Activated CD4-positive, alpha-beta T cell treated with anti-CD3 and anti-CD28 coated beads, Interleukin-2, amount 10 ng/mL, durations not matched to agents 24 days and 14 days (primary cell): Measurements from ENCODE around the gene THYN1. TPM values are rescaled to one million over a fixed set of nuclear protein-coding genes. Genes with fewer than 3 reads are reported as not detected.
A peak's percentile ranks its signal among the peaks of the same experiment; 100 is the strongest.
"Not testable (repeated sequence)": the region's sequence is repeated elsewhere in the genome, so short reads cannot be mapped to it uniquely, and the experiment has no call there.

Source experiments
- DNase-seq: peaks from one replicate; pipeline ENCODE4 v3.0.0; 2022
- H3K27ac Mint-ChIP-seq: one replicate; pipeline ENCODE4 v1.8.0; 2022; ENCODE audit warnings: mild to moderate bottlenecking, mixed read lengths
- H3K27me3 Mint-ChIP-seq: one replicate; pipeline ENCODE4 v1.8.0; 2022; ENCODE audit warnings: mixed read lengths
- H3K36me3 Mint-ChIP-seq: one replicate; pipeline ENCODE4 v1.8.0; 2022; ENCODE audit warnings: low read depth, mild to moderate bottlenecking, mixed read lengths
- H3K4me1 Mint-ChIP-seq: one replicate; pipeline ENCODE4 v1.8.0; 2021; ENCODE audit warnings: mixed read lengths
- H3K4me3 Mint-ChIP-seq: one replicate; pipeline ENCODE4 v1.8.0; 2022; ENCODE audit warnings: mild to moderate bottlenecking, moderate library complexity, mixed read lengths
- H3K9me3 Mint-ChIP-seq: one replicate; pipeline ENCODE4 v1.8.0; 2021; ENCODE audit warnings: mixed read lengths
- intact Hi-C: fragments of 100-400 bp; cut with micrococcal nuclease; formaldehyde crosslinking; loops from one replicate; pipeline ENCODE4 v1.15.1; 2023
- total RNA-seq: library from RNA; stranded (reverse); gene quantifications from 2 replicates; pipeline ENCODE4 v1.2.3, GENCODE V29; 2022

The THYN1 gene
- total RNA-seq, 1 donor from 2014 or later = 69.1 TPM

GRCh38 chr11:134282121-134283045, 29.2 kb upstream of the THYN1 start:
- Mint-ChIP-seq H3K36me3 (peaks cover 14% of the 10 kb centered on the region), H3K4me3 (no peak overlapping the region), H3K27me3 (no peaks in the 10 kb centered on the region), H3K9me3 (peaks cover 3% of the 10 kb centered on the region), H3K27ac (no peak overlapping the region), H3K4me1 (peaks cover 6% of the 10 kb centered on the region)
- intact Hi-C loops = no loop called here
- DNase-seq = peak; percentile 48

DNA sequence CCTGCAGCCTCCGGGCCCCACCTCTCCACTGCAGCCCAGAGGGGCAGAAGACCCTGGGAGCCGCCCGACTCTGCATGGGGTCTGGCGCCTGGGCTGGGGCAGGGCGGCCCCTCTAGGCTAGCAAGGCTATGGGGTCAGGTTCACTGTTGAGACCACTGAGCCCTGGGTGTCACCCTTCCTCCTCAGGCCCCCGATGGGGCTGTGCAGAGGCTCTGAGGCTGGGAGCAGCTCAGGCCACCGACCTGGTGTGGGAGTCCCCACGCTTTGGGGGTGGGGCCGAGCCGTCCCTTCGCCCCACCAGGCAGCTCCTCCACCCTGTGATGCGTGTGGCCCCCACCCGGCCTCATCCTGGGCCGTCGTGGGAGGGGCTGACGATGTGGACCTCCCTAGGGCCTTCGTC, 28.5 kb upstream of the THYN1 start:
- DNase-seq, H3K9me3 Mint-ChIP-seq, H3K4me1 Mint-ChIP-seq, H3K27me3 Mint-ChIP-seq, H3K4me3 Mint-ChIP-seq, H3K27ac Mint-ChIP-seq, intact Hi-C loops: not testable (repeated sequence)
- peaks cover 14% of the 10 kb centered on the region for H3K36me3 Mint-ChIP-seq

GRCh38 chr11:134278356-134278755, 25.2 kb upstream of the THYN1 start:
- H3K4me3 Mint-ChIP-seq = peak overlapping the region; percentile 19
- H3K27me3 Mint-ChIP-seq = peaks cover 3% of the 10 kb centered on the region
- peaks cover 24% of the 10 kb centered on the region for H3K4me1 Mint-ChIP-seq
- H3K9me3 Mint-ChIP-seq = peaks cover 3% of the 10 kb centered on the region
- peaks cover 13% of the 10 kb centered on the region for H3K36me3 Mint-ChIP-seq
- intact Hi-C loops = loop anchor here (5.0 kb wide), 1 partner anchor 351 kb away; no protein-coding TSS in a partner anchor
- no peak for DNase-seq
- H3K27ac Mint-ChIP-seq = no peak overlapping the region

GRCh38 chr11:134277183-134278001, 24.2 kb upstream of the THYN1 start:
- Mint-ChIP-seq H3K4me3 (peak overlapping the region; percentile 83), H3K36me3 (peaks cover 14% of the 10 kb centered on the region), H3K27me3 (peaks cover 3% of the 10 kb centered on the region), H3K4me1 (peaks cover 34% of the 10 kb centered on the region), H3K9me3 (peaks cover 3% of the 10 kb centered on the region), H3K27ac (peak overlapping the region; percentile 77)
- DNase-seq = no peak
- intact Hi-C loops = loop anchor here (5.0 kb wide), 1 partner anchor 350 kb away; no protein-coding TSS in a partner anchor

DNA sequence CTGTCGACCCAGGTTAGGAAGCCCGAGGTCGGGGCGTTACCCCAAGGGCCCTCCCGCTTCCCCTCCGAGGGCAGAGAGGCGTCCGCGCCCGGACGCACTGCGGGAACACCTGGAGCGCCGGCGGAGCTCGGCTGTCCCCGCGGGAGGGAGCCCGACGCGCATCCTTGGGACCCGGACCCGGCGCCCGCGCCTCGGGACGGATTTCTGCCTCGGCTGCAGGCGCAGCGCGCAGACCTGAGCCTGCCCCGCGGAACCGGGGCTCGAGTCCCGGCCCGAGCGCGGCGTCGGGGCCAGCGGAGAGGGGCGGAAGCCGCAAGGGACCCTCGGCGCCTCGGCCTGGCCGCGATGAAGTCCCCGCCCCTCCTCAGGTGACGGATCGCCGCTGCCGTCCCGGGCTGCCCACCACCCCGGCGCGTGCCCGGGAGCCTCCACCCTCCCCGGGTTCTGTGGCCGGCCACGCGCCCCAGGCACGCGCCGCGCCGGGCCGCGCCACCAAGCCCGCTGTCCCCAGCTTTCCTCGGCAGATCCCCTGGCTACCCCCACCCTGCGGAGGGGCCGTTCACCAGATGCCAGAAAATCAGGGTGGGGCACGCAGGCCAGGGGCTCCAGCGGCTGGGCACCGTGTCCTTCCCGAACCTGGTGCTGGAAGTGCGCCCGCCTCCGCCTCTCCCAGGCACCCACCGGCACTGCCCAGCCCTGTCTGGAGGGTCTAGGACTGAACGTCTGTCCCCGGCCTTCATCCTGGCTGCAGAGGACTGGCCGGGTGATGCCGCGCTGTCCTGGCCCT, 23.4 kb upstream of the THYN1 start:
- intact Hi-C loops = loop anchor here (5.0 kb wide), 1 partner anchor 349 kb away; no protein-coding TSS in a partner anchor
- DNase-seq = no peak
- Mint-ChIP-seq H3K9me3 (peaks cover 3% of the 10 kb centered on the region), H3K27me3 (peaks cover 3% of the 10 kb centered on the region), H3K4me3 (peak overlapping the region; percentile 98), H3K36me3 (peaks cover 16% of the 10 kb centered on the region), H3K27ac (peak overlapping the region; percentile 93), H3K4me1 (peaks cover 37% of the 10 kb centered on the region)

DNA sequence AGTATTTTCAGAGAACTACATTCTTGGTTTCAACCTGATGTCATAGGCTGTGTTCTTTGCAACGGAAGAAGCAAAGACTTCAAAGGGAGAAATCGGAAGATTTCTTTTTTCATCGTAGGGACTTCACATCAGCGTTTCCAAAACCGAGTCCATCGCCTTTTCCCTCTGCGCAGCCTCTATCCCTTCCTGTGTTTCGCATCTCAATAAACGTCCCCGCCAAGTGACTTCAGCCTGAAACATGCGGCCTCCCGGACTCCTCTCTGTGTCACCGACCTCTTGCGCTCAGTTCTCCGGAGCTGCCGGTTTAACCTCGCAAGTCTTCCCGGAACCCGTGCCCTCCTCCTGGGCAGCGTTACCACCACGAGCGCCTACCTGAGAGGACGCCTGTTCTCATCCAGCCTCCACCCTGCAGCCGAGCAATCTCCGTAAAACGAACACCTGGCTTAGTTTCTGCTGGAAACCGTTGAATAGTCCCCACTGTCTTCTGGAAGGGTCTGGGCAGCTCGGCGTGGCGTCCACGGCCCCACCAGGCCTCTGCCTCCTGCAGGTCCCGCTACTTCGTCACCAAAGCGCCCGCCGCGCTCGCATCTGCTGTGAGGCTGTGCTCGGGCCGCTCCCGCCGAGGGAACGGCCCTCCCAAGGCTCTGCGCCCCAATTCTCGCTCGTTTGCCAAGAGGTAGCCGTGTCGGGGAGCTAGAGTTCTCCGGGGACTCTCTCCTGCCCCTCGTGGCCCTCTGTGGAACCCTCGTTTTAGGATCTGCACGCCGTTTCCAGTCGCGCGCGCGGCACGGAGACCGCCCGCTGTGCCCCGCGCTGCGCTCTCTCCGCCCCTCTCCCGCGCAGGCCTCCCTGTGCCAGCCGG, 22.6 kb upstream of the THYN1 start, which contains the start of gene GLB1L3:
GLB1L3 (plus strand) TSS at position 846 of the 862 bp plus-strand sequence. CDS start 362 bp downstream, outside the sequence.
- Mint-ChIP-seq H3K27me3 (peaks cover 3% of the 10 kb centered on the region), H3K4me3 (peak within 1 kb of the TSS; percentile 98), H3K9me3 (peaks cover 3% of the 10 kb centered on the region), H3K4me1 (peaks cover 46% of the 10 kb centered on the region), H3K36me3 (peaks cover 20% of the 10 kb centered on the region), H3K27ac (peak within 1 kb of the TSS; percentile 93)
- intact Hi-C loops = loop anchor here (1.0 to 5.0 kb wide), 4 partner anchors 22 to 348 kb away; partner anchors contain the start of genes ACAD8, THYN1 and VPS26B
- peak; percentile 96 for DNase-seq

GRCh38 chr11:134275188-134275533, 22.0 kb upstream of the THYN1 start:
- intact Hi-C loops = loop anchor here (1.0 to 5.0 kb wide), 4 partner anchors 22 to 348 kb away; partner anchors contain the start of genes ACAD8, THYN1 and VPS26B
- Mint-ChIP-seq H3K9me3 (peaks cover 3% of the 10 kb centered on the region), H3K4me3 (peak overlapping the region; percentile 98), H3K4me1 (peaks cover 52% of the 10 kb centered on the region), H3K27ac (peak overlapping the region; percentile 93), H3K36me3 (peaks cover 20% of the 10 kb centered on the region), H3K27me3 (peaks cover 3% of the 10 kb centered on the region)
- no peak for DNase-seq

DNA sequence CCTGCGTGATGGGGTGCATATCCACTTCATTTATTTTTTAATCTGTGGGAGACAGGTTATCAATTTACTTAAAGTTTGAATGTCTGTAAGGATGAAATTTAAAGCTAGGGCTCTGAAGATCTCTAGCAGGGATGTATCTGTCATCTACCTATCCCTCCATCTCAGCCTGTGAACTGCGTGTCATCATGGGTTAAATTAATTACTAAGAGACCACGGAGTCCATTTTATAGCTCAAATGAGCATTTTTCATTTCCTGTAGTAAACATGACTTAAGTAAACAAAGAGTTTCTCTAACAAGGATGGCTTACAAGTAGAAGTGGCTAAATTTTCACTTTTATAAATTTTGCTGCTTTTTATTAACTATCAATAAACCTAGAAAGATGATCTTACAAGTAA, 20.2 kb upstream of the THYN1 start:
- Mint-ChIP-seq H3K27ac (no peak overlapping the region), H3K4me3 (peak overlapping the region; percentile 98), H3K9me3 (no peaks in the 10 kb centered on the region), H3K27me3 (peaks cover 3% of the 10 kb centered on the region), H3K4me1 (peaks cover 50% of the 10 kb centered on the region), H3K36me3 (peaks cover 11% of the 10 kb centered on the region)
- DNase-seq = no peak
- intact Hi-C loops = no loop called here

DNA sequence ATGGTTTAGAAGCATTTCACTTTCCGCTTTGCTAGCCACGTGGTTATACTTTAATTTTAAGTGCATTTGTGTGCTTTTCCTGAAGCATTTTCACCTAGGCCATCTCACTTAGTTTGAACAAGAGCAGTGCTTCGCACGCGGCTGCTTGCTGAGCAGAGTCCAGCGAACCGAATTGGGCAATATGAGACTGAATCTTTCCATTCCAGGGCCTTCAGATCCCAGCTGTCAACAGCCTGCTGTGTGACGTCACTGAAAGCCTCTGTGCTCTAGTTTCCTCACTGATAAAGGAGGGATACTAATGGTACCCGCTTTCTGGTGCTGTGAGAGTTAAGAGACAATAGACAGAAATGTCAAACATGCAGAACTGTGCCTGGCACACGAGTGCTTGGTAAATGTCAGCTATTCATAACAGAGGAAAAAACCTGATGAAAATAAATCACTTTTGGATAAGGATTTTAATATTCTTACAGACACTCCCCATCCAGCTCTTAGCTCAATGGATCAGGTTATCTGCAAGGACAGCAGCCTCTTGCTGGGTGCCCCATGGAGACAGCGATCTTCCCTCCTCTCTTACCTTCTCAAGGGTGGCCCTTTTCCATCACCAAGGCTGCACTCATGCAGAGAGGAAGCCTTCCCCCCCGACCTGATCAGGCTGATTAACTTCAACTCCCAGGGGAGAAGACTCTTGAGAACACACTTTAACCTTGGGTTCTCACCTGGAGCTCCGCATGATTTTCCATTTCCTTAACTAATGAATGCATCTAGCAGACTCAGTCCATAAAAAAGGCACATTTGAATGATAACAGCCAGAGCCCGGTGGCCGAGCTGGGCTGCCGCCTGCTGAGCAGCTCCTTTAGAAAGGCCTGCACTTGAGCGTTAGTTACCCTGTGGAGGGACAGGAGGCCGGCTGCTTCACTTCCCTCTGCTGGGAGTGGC, 19.5 kb upstream of the THYN1 start:
- DNase-seq = no peak
- peaks cover 56% of the 10 kb centered on the region for H3K4me1 Mint-ChIP-seq
- H3K27me3 Mint-ChIP-seq = peaks cover 3% of the 10 kb centered on the region
- H3K4me3 Mint-ChIP-seq = peak overlapping the region; percentile 98
- no peaks in the 10 kb centered on the region for H3K9me3 Mint-ChIP-seq
- peaks cover 13% of the 10 kb centered on the region for H3K36me3 Mint-ChIP-seq
- peak overlapping the region; percentile 60 for H3K27ac Mint-ChIP-seq
- intact Hi-C loops = no loop called here

GRCh38 chr11:134271978-134272377, 18.8 kb upstream of the THYN1 start:
- intact Hi-C loops = no loop called here
- no peak overlapping the region for H3K4me3 Mint-ChIP-seq
- H3K4me1 Mint-ChIP-seq = peaks cover 55% of the 10 kb centered on the region
- no peaks in the 10 kb centered on the region for H3K27me3 Mint-ChIP-seq
- H3K9me3 Mint-ChIP-seq = no peaks in the 10 kb centered on the region
- no peak overlapping the region for H3K27ac Mint-ChIP-seq
- DNase-seq = no peak
- H3K36me3 Mint-ChIP-seq = peaks cover 13% of the 10 kb centered on the region

DNA sequence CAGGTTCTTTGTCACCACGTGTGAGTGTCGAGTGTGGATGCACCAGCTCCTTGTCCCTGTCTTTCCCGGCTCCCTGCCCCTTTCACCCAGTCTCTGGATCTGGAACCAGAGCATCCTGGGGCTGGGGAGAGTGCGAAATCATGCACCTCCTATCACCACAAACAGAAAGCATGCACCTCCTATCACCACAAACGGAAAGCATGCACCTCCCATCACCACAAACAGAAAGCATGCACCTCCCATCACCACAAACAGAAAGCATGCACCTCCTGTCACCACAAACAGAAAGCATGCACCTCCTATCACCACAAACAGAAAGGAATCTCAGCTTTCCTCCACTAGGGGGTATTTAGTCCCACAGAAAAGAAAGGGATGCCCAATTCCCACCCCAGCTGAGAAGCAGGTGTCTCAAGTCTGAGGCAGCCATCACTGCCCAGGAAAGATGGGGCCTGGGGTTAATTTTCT, 17.1 kb upstream of the THYN1 start:
- H3K4me3 Mint-ChIP-seq = peak overlapping the region; percentile 48
- H3K27me3 Mint-ChIP-seq = no peaks in the 10 kb centered on the region
- H3K36me3 Mint-ChIP-seq = peaks cover 12% of the 10 kb centered on the region
- intact Hi-C loops = no loop called here
- H3K27ac Mint-ChIP-seq = peak overlapping the region; percentile 38
- DNase-seq = peak; percentile 86
- H3K9me3 Mint-ChIP-seq = no peaks in the 10 kb centered on the region
- peaks cover 59% of the 10 kb centered on the region for H3K4me1 Mint-ChIP-seq
